GM19468 (cell line): ENCODE data around the gene CDK5RAP3.
"Not testable (repeated sequence)": the region's sequence is repeated elsewhere in the genome, so short reads cannot be mapped to it uniquely, and the experiment has no call there.

Experiments used
- ATAC-seq: cut with Tn5 transposase; IDR thresholded peaks from one replicate; pipeline ENCODE4 v1.9.1; 2021; ENCODE audit warnings: mild to moderate bottlenecking, moderate library complexity, moderate number of reproducible peaks; ENCODE audit not compliant: unreplicated experiment; ENCODE audit errors: extremely low read depth

Gene CDK5RAP3

DNA sequence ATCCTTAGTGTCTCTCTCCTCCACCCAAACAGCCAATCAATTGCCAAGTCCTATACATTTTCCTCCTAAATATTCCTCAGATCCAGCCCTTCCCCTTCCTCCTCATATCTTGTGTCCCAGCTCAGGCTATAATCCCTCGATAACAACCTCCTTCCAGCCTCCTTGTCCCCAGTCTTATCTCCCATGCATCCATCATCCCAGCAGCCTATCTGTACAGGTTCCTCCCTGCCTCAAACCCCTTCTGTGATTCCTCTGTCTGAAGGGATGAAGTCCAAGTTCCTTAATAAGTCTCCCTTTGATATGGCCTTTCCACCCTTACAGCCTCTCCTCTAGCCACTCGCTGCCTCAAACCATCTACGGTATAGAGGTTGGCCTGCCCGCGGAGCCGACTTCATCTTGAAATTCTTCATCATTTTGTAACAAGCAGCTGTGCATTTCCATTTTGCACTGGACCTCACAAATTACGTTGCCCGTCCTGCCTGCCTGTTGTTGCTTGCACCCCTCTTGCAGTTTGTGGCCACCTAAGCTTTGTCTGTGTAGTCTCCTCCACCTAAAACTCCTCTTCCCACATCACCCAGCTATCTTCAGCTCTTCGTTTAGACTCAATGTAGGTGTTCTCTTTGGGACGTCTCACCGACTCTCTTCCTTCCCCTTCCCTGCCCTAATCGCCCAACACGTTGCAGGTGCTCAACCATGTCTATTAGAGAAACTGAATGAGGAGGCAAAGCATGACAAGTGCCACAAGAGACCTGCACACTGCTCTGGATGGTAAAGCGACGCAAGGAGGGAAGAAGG, 786 bp upstream of the CDK5RAP3 start:
- ATAC-seq = no peak

DNA sequence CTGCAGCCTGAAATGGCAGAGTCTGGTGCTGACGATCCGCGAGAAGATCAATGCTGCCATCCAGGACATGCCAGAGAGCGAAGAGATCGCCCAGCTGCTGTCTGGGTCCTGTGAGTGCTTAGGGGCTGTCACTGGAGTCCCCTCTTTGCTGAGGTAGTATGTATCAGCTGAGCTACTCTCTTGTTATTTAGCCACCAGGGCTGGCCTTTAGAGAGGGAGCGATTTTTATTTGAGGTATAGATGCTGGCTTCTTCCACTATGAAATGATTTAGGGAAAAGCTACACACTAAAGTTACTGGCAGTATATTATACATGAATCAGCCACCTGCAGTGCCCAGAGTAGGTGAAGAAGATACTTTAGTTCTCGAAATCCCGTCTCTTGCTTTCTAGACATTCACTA, 2.6 kb downstream of the CDK5RAP3 start:
- no peak for ATAC-seq

DNA sequence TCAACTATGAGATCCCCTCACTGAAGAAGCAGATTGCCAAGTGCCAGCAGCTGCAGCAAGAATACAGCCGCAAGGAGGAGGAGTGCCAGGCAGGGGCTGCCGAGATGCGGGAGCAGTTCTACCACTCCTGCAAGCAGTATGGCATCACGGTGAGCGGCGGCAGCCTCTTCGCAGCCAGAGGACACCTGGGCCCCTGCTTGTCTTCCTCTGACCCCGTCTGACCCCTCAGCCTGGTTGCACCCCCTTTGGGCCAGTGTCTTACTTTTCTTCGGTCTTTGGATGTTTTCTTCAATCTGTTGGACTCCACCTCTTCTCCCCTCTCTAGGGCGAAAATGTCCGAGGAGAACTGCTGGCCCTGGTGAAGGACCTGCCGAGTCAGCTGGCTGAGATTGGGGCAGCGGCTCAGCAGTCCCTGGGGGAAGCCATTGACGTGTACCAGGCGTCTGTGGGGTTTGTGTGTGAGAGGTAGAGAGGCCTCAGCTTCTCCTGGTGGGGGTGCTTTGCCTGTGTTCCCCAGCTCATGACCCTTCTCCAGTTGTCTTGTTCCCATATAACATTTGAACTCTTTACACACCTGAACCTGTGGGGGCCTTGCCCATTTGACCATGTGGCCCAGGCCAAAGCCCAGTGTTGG, 4.4 kb downstream of the CDK5RAP3 start:
- no peak for ATAC-seq

DNA sequence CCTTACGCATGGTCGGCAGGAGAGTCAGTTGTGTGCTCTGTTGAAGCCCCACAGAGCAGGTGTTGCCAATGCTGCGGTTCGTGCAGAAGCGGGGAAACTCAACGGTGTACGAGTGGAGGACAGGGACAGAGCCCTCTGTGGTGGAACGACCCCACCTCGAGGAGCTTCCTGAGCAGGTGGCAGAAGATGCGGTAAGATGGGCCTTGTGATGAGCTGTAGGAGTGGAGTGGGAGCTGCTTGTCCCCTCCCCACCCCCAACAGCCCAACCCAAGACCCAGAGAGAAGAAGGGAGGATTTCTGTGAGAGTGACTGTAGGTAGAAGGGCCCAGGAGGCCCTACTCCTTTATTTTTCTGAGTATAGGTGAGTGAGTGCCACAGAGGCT, 4.9 kb downstream of the CDK5RAP3 start:
- ATAC-seq = no peak

DNA sequence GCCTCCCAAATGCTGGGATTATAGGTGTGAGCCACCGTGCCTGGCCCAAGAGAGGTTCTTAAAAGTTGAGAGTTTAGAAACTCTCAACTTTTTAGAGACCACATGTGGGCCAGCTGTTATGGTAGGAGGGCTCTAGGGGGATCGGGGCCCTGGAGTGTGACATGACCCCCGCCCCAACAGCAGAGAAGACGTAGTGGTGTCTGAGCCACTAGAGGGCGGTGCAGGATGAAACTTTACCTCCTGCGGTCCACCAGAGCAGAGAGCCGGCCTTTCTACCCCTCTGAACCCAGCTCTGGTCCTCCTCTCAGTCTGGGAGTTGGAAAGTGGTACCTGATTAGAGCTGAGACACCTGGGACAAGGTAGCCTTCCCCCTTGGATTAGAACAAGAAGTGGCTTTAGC, 7.4 kb downstream of the CDK5RAP3 start:
- ATAC-seq = no peak

DNA sequence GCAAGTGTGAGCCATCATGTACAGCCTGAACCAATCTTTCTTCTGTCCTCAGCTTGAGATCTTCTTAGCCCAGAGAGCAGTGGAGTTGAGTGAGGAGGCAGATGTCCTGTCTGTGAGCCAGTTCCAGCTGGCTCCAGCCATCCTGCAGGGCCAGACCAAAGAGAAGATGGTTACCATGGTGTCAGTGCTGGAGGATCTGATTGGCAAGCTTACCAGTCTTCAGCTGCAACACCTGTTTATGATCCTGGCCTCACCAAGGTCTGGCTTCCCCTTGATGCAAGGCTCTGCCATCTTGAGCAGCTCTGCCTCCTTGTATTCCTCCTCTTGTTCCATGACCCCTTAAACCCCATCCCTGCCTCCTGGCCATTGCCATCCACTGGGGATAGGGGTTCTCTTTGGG, 9.6 kb downstream of the CDK5RAP3 start:
- ATAC-seq = no peak

DNA sequence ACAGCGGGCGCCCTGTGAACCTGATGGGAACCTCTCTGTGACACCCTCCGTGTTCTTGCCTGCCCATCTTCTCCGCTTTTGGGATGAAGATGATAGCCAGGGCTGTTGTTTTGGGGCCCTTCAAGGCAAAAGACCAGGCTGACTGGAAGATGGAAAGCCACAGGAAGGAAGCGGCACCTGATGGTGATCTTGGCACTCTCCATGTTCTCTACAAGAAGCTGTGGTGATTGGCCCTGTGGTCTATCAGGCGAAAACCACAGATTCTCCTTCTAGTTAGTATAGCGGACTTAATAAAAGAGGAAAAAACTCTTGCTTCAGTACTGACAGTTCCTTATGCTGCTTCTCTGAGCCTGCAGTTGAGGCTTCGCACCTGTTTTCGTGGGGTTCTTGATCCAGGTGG, 10.5 kb downstream of the CDK5RAP3 start:
- ATAC-seq = no peak

DNA sequence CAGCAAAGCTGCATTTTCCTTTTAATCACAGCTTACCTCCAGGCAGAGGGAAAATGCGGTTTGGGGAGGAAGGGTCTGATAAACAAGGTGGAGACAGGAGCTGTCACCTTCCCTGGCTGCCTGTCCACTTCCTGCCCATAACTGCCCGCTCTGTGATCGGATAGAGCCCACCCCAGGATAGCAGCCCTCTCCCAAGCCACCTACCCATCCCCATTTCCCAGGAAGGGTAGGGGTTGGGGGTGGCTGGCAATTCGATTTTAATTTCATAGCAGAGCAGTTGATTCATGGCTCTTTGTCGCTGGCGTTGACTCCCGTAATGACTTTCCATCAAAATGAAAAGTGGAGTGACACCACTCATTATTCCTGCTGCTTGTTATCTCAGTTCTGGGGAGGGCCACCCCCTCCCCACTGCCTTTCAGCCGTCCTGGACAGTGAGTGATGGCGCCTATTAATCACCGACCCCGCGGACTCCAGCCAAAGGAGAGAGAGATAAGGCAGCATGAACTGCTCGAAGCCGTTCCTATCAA, 11.2 kb downstream of the CDK5RAP3 start:
- ATAC-seq = no peak

DNA sequence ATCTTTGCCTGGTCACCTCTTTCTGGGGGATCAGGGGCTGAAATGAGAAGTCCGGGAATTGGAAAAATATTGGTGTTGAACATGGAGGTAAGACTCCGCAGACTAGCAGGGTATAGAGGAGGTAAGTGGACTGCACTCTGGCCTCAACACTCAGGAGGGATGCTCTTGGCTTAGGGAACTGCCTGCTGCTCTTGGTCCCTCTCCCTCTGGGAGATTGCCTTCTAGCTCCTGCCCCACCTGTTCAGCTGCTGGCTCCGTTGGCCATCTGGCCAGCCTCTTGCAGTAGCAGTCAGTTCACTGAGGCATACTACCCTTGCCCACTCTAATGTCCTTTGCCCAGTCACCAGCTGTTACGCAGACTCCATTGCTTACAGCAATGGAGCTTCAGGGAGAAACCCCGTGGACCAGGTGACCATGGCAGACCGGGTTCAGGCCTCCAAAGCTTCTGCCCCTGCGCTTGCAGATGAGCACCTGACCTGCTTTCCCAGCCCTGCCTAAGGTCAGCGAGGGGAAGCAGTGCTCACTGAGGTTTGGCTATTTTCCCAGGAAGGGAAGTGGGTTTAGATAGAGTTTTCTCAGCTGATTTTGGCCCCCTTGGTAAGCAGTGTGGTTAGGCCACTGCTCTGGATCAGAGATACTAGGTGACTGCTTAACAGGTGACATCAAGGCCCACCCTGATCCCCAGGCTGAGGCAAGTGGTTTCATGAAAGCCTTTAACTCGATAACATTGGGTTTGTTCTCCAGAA, 11.9 kb downstream of the CDK5RAP3 start:
- no peak for ATAC-seq

DNA sequence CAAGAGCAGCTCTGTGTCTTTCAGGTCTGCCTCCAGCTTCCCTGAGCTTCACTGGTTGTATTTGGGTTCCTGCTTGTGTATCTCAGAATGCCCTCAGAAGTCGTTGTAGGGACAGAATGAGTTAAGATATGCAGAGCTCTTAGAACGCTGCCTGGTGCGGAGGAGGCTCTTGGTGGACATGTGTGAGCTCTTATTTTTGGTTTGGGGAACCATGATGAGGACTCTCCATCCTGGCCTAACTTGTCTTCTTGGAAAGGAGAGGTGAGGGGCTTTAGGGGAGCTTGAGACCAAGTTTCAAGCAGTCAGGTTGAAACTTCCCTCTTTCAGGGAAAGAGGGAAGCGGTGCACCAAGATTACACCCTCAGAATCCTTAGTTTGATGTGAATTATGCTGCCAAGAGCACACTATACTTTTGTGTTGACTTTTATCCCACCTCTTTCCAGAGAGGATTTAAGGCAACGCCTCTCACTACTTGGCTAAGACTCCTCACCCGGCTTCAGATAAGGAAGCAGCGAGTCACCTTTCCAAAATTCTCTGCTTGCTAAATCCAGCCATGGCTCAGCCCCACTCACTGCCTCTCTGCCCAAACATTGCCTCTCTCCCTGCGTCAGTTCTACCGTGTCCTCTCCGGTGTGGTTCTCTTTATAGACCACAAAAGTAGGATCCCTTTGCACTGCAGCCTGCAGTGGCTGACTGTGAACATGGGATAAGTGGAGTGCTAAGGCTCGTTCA, 12.7 kb downstream of the CDK5RAP3 start:
- no peak for ATAC-seq

DNA sequence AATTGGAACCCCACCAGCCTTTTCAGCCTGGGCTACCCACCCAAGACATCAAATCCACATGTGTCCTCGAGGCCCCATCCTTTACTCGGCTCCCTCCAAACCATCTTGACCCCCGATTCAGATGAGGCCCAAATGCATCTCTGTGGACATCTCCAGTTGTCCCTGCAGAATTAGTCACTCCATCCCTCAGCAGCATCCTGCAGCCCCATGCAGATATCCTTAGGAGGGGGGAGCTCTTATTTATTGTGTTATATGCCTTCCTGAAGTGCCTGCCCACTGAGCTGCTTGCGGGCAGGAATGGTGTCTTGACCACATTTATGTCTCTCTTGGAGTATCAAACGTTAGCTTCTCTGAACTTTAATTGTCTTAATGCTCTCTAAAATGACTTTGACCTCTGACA, 15.6 kb downstream of the CDK5RAP3 start:
- no peak for ATAC-seq

DNA sequence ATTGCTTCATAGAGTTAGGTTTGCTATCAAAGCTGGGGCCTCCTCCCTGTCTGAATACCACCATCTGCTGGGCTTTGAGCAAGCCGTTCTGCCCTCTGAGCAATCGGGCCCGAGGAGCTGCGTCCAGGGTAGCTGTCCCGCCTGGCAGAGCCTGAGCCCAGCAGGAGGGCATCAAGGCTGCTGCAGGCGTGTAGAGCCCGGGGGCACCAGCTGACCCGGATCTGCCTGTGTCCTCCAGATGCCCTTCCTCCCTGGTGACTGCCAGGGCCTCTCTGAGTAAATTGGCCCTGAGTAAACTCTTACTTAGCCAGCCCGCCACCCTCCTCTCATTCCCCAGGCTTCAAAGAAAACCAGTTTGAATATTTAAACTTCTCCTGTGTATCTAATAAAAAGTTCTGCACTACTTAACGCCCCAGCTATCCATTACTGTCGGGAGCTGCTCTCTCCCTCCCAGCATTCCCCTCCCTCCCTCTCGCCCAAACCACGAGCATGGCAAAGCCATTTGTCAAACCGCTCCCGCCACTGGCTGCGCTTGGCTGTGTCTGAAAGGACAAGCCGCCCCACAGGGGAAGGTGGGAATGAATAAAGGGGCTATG, 16.4 kb downstream of the CDK5RAP3 start:
- no peak for ATAC-seq

DNA sequence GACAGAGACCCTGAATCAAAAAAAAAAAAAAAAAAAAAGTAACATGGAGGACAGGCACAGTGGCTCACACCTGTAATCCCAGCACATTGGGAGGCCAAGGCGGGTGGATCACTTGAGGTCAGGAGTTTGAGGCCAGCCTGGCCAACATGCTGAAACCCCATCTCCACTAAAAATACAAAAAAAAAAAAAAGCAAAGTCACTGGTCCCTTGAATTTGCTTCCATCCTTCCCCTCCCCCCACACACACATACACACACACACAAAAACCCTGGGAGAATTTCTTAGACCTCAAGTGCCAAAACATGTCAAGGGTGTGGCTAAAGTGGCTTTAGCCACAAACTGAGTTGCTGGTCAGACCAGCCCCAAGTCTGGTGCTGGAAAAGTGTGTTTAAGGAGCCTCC, 17.5 kb downstream of the CDK5RAP3 start:
- not testable (repeated sequence) for ATAC-seq

DNA sequence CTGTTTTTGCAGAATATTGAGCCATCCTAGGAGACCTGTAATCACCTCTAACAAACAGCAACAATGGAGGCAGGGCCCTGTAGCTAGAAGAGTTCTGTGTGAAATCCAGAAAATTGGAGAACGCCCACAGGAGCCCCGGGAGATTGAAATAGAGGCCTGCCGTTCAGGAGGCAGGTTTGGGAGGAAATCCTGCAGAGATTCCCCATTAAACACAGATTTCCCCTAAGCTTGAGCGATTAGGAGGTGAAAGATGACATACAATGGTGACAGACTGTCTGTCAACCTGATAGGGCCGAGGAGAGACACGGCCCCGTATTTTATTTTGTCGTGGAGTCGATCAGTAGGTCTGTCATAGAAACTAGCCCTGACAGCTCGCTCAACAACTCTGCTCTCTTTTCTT, 18.2 kb downstream of the CDK5RAP3 start:
- ATAC-seq = no peak

DNA sequence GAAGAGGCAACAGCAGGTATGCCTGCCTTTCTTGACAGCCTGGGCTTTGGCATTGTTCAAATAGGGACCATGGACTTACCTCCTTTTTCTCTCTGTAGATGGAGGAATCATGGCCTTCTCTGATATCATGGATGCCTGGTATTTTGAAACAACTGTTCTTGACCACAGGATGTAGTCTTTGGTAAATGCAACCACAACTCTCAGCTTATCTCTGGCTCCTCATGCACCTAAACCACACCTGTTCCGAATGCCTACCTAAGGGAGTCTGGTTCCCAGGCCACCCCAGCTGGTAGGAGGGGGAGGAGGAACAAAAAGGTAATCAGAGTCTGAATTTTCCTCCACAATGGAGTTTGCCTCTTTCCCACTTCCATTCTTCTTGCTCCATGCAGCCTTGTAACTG, 18.8 kb downstream of the CDK5RAP3 start:
- no peak for ATAC-seq

DNA sequence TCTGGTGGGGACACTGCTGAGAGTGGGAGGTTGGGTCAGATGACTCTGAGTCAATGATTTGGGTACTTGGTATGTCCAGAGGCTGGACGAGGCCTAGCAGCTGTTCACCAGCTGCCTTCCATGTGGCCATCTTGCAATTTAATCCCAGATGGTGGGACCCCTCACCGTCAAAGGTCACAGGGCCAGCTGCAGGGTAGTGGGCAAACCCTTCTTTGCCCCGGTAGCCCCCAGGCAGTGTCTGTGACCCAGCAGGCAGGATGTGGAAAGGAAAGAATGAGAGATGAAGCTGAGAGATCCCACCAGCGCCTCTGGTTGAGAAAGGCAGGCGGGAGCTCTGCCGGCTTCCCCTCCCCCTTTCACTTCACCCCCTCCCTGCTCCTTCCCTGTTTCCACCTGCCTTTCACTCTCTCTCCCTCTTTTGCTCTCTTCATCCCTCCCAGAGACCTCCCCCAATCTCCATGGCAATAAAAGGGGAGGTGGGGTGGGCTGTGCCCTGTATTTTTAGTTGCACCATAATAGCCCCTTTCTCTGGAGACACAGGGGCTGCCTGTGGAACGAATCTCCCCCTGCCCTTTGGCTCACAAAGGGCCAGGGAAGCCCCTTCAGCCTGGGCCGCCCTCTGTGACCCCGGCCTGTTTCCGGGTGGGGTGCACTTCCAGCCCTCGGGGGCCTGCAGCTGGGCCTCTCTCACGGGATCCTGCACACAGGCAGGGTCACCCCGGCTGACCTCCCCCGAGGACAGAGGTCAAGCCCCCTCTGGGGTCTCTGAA, 20.2 kb downstream of the CDK5RAP3 start:
- ATAC-seq = no peak

DNA sequence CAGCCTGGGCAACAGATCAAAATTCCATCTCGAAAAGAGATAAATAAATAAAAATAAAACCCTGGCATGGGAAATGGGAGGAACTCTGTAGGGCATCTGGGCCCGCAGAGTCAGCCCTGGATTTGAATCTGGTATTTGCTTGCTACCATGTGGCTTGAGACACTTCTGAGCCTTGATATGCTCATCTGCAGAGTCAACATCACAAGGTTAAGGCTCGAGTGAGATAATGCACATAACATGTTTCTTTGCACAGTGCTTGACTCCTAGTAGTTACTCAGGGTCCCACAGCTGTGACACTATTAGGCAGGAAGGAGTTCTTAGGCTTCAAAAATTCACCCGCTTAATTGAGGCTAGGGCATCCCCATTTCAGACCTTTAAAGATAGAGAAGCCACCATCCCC, 21.3 kb downstream of the CDK5RAP3 start:
- ATAC-seq = no peak

DNA sequence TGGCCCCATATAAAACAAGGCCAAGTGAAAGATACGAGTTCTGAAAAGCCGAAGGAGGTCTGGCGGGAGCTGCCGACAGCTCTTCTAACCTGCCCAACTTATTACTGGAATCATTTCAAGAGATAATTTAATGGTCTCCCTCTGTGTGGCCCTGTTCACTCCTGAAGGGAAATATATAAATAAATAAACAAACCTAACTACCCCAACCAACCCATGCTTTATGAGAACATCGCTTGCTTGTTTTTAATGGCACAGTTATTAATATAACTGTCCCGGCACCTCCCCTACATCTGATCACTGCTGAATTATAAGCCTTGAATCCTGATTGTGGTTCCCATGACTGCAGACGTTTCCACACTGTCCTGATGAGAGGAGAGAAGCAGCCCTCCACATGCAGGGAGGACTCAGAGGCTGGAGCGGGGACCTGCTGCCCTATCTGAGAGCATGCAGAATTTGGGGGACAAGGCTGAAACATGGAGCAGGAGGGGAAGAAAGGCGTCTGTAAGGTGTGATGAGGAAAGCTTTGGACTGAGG, 22.2 kb downstream of the CDK5RAP3 start:
- no peak for ATAC-seq

DNA sequence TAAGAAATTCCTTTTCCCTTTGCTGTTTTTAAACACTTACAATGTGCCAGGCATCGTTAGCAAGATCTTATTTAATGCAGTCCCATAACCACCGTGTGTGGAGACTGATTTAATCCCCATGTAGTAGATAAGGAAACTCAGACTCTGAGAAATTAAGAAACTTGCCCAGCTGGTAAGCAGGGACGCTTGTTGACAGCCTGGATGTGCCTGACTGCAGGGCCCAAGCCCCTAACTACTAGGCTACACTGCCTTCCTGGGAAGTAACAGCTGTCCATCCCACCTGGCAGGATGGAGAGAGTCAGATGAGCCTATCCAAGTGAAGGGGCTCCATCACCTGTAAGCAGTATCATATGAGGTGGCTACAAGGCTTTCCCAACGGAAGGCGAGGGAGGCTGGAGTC, 23.1 kb downstream of the CDK5RAP3 start:
- no peak for ATAC-seq
